Measurements from ENCODE around the gene CT55. TPM values are rescaled to one million over a fixed set of nuclear protein-coding genes. Genes with fewer than 3 reads are reported as not detected.
"Not testable (repeated sequence)": the region's sequence is repeated elsewhere in the genome, so short reads cannot be mapped to it uniquely, and the experiment has no call there.

The CT55 gene
- not detected for total RNA-seq
- long read RNA-seq, result 0 reads

DNA sequence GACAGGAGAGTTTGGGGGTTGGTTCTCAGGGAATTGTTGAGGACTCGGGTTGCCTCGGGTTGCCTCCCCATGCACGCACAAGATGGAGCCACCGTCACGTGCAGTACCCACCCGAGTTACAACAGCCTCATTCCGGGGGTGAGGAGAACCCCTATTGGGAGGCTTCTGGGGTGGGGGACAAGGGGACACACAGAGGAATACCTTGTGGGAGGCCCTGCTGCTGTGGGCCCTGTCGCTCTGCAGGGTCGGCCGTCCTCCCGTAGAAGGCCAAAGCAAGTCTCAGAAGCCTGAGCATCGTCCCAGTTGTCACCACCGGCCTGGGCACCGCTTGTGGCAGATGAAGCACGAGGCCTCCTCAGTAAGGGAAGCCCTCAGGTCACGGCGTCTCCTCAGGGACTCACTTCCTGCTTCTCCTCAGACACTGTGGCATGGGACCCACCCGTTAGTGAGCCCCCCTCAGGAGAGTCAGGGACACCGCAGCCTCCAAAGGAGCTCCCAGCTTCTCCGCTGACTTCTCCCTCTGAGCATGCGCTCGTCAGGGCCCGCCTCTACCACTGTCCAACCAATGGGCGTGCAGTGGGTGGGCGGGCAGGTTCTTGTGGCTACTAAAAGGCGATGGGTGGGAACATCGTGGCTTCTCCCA lies at the start of gene CT55:
CT55 (minus strand) TSS at position 522 of the 643 bp plus-strand sequence; CDS start at position 295, 227 bp downstream.
- intact Hi-C loops (cut with DNase I), result no loop called here
- DNase-seq (ENCODE audit: low spot score), result no peak

GRCh38 chrX:135213200-135213844 lies 42.1 kb upstream of the CT55 start:
- no peak for DNase-seq (ENCODE audit: low spot score)
- intact Hi-C loops (cut with DNase I), result no loop called here

- DNase-seq (ENCODE audit: low spot score); intact Hi-C loops (cut with DNase I): not testable (repeated sequence)
Observed at GRCh38 chrX:135206427-135206826, 35.2 kb upstream of the CT55 start.

- no peak for DNase-seq (ENCODE audit: low spot score)
- intact Hi-C loops (cut with DNase I), result no loop called here
Observed at GRCh38 chrX:135200297-135200696, 29.1 kb upstream of the CT55 start.

- DNase-seq (ENCODE audit: low spot score), result no peak
- intact Hi-C loops (cut with DNase I), result no loop called here
Observed at GRCh38 chrX:135194684-135195083, 23.5 kb upstream of the CT55 start.

DNA sequence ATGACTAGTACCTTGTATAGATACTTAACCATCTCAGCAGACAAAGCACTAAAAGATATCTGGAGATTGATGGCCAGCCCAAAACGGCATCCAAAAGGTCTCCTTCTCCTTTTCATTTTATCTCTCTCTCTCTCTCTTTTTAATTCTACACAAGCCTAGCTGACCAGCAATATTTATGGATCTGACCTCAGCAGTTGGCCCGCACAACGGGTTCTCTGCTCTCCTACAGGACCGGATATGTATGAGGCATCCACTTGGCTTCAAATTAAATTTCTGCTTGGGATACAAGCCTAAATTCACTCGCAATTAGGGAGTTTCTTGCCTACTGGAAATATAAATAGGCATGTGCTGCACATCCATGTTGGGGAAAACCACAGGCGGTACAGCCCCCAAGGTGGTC lies 22.5 kb upstream of the CT55 start:
- intact Hi-C loops (cut with DNase I), result no loop called here
- no peak for DNase-seq (ENCODE audit: low spot score)

DNA sequence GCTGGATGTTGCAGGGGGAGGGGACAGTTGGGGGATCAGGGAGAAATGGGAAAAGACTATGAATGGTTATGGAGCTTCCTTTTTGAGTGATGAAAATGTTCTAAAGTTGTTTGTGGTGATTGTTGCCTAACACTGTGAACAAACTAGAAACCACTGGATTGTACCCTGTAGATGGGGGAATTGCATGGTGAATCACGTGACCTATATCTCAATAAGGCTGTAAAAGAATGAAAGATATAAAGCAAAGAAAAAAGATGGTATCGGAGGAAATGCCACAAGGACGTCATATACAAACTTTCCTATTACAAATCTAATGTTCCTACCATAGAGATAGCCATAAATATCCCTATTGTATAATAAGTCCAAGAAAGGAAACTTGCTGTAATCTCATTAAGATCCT lies 20.6 kb upstream of the CT55 start:
- no peak for DNase-seq (ENCODE audit: low spot score)
- intact Hi-C loops (cut with DNase I), result no loop called here

- intact Hi-C loops (cut with DNase I), result no loop called here
Observed at GRCh38 chrX:135185795-135186443, 14.7 kb upstream of the CT55 start.

DNA sequence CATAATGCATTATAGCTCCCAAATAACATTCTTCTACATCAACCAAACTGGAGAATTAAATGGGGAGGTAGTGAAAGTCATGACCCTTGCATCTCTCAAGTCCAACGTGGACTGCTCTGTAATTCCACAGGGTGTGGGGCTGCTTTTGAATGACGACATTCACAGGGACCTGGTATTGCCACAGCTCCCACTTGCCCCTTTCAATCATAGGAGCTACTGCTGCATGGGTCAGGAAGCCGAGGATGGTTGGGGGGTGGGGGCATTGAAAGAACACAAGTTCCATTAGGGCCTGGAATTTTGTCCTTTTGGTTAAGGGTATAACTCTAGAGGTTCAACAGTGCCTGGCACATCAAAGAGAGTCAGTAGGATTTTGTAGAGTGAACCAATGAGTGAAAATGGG lies 7.4 kb upstream of the CT55 start:
- intact Hi-C loops (cut with DNase I), result no loop called here
- DNase-seq (ENCODE audit: low spot score), result no peak

More at GRCh38 chrX:135185795-135186443, 14.7 kb upstream of the CT55 start:
- DNase-seq (ENCODE audit: low spot score), result no peak

DNA sequence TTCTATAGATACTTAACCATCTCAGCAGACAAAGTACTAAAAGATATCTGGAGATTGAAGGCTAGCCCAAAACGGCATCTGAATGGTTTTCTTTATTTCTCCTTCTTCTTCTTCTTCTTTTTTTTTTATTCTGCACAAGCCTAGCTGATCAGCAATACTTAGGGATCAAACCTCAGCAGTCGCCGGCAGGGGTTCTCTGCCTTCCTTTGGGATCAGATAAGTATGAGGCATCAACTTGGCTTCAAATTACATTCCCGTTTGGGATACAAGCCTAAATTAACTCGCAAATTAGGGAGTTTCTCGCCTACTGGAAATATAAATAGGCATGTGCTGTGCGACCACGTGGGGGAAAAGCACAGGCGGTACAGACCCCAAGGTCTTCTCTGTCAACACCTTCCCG lies 730 bp downstream of the CT55 start:
- intact Hi-C loops (cut with DNase I), result no loop called here

GRCh38 chrX:135169534-135169933 lies 1.7 kb downstream of the CT55 start:
- DNase-seq (ENCODE audit: low spot score); intact Hi-C loops (cut with DNase I): not testable (repeated sequence)

More for the DNA sequence above, 730 bp downstream of the CT55 start:
- DNase-seq (ENCODE audit: low spot score), result no peak

DNA sequence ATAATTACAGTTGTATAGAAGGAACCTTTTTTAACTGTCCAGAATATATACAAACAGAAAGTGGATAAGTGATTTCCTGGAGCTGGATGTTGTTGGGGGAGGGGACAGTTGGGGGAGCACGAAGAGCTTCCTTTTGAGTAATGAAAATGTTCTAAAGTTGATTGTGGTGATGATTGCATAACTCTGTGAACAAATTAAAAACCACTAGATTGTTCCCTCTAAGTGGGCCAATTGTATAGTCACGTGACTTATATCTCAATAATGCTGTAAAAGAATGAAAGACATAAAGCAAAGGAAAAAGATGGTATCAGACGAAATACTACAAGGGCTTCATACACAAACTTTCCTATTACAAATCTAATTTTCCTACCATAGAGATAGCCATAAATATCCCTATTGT lies 2.7 kb downstream of the CT55 start:
- no peak for DNase-seq (ENCODE audit: low spot score)

GRCh38 chrX:135154688-135155087 lies 16.5 kb downstream of the CT55 start:
- intact Hi-C loops (cut with DNase I); DNase-seq (ENCODE audit: low spot score): not testable (repeated sequence)

More for the DNA sequence above, 2.7 kb downstream of the CT55 start:
- intact Hi-C loops (cut with DNase I), result no loop called here

GRCh38 chrX:135126145-135126544 lies 45.1 kb downstream of the CT55 start:
- not testable (repeated sequence) for DNase-seq (ENCODE audit: low spot score)

GRCh38 chrX:135120056-135120576 lies 51.1 kb downstream of the CT55 start, which contains the start of gene ETDB:
ETDB (minus strand) TSS chrX:135120526; CDS start chrX:135119261, 1,265 bp downstream.
- intact Hi-C loops (cut with DNase I); DNase-seq (ENCODE audit: low spot score): not testable (repeated sequence)

More at GRCh38 chrX:135126145-135126544, 45.1 kb downstream of the CT55 start:
- intact Hi-C loops (cut with DNase I), result not testable (repeated sequence)

- DNase-seq (ENCODE audit: low spot score); intact Hi-C loops (cut with DNase I): not testable (repeated sequence)
Observed at GRCh38 chrX:135116064-135116463, 55.1 kb downstream of the CT55 start.

- no peak for DNase-seq (ENCODE audit: low spot score)
- intact Hi-C loops (cut with DNase I), result no loop called here
Observed at GRCh38 chrX:135114392-135114791, 56.8 kb downstream of the CT55 start.

- intact Hi-C loops (cut with DNase I), result no loop called here
- no peak for DNase-seq (ENCODE audit: low spot score)
Observed at GRCh38 chrX:135112743-135113142, 58.5 kb downstream of the CT55 start.

DNA sequence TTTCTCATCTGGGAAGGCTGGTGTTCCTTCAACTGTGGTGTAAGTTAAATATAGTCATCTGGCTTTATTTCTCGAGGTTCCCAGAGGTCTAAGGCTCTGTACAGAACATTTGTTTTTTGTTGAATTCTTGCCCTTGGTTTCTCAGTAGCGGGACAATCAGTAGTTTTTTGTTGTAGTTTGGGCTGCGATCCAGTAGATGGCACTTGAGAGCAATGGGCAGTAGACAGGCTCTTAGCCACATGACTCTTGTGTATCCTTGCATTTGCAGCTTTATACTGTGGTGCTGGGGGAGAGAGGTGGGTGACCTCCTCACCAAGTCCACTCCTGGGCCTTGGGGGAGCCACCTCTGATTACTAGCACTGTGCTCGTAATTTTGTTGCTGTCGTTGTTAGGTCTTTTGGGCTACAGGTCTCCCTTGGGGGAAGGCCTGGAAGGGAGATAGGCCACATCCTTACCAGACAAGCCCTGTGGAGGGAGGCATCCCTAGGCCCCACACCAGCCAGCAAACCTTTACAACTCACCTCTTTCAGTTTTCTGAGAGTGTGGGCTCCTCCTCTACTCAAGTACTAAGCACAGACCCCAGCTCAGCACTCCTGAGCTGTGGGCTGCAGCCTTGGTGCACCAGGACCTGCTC lies 59.0 kb downstream of the CT55 start:
- DNase-seq (ENCODE audit: low spot score), result no peak
- intact Hi-C loops (cut with DNase I), result no loop called here

DNA sequence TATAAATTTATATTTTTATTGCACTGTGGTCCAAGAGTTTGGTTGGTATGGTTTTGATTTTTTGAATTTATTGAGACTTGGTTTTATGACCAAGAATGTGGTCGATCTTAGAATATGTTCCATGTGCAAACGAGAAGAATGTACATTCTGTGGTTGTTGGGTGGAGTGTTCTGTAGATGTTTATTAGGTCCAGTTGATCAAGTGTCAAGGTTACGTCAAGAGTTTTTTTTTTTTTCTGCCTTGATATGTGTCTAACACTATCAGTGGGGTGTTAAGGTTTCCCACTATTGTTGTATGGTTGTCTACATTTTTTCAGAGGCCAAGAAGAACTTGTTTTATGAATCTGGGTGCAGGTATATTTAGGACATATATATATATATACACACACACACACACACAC lies 61.6 kb downstream of the CT55 start:
- intact Hi-C loops (cut with DNase I), result no loop called here

More for the DNA sequence above, 61.6 kb downstream of the CT55 start:
- no peak for DNase-seq (ENCODE audit: low spot score)

Measured in cardiac septum (tissue), 1 donor.